HG03108 (cell line): ENCODE results near the gene RAB23.

Source experiments
- ATAC-seq: cut with Tn5 transposase; IDR thresholded peaks from one replicate; pipeline ENCODE4 v1.9.1; 2021; ENCODE audit warnings: moderate library complexity; ENCODE audit not compliant: unreplicated experiment

Gene RAB23

GRCh38 chr6:57183336-57183735 is 38.8 kb downstream of the RAB23 start:
- ATAC-seq, result no peak

GRCh38 chr6:57182017-57182432 is 40.1 kb downstream of the RAB23 start:
- no peak for ATAC-seq

GRCh38 chr6:57180596-57180995 is 41.5 kb downstream of the RAB23 start:
- no peak for ATAC-seq

- ATAC-seq, result no peak
Observed at GRCh38 chr6:57177545-57178265, 44.4 kb downstream of the RAB23 start.

GRCh38 chr6:57174511-57174907 is 47.6 kb downstream of the RAB23 start:
- ATAC-seq, result no peak

GRCh38 chr6:57173886-57174510 is 48.1 kb downstream of the RAB23 start:
- ATAC-seq, result no peak

- no peak for ATAC-seq
Observed at GRCh38 chr6:57173056-57173885, 48.8 kb downstream of the RAB23 start.

- ATAC-seq, result peak; percentile 91
Observed at GRCh38 chr6:57172136-57173055, 49.7 kb downstream of the RAB23 start, which contains the start of gene BAG2. Gene BAG2 (plus strand): TSS chr6:57172326. CDS start chr6:57172698, 372 bp downstream.

- ATAC-seq, result no peak
Observed at GRCh38 chr6:57165080-57165479, 57.0 kb downstream of the RAB23 start.

- ATAC-seq, result no peak
Observed at GRCh38 chr6:57163956-57164355, 58.2 kb downstream of the RAB23 start.

- ATAC-seq, result no peak
Observed at GRCh38 chr6:57162516-57162915, 59.6 kb downstream of the RAB23 start.

- ATAC-seq, result no peak
Observed at GRCh38 chr6:57162028-57162427, 60.1 kb downstream of the RAB23 start.

GRCh38 chr6:57159127-57159526 is 63.0 kb downstream of the RAB23 start:
- no peak for ATAC-seq

GRCh38 chr6:57158658-57159057 is 63.4 kb downstream of the RAB23 start:
- no peak for ATAC-seq

- ATAC-seq, result no peak
Observed at GRCh38 chr6:57147955-57148858, 73.9 kb downstream of the RAB23 start.

GRCh38 chr6:57147401-57147800 is 74.7 kb downstream of the RAB23 start:
- no peak for ATAC-seq

- ATAC-seq, result no peak
Observed at GRCh38 chr6:57143690-57144089, 78.4 kb downstream of the RAB23 start.

GRCh38 chr6:57142178-57142525 is 80.0 kb downstream of the RAB23 start:
- no peak for ATAC-seq

- no peak for ATAC-seq
Observed at GRCh38 chr6:57141451-57142177, 80.5 kb downstream of the RAB23 start.
